Lower leg skin (tissue), 3 donors: ENCODE measurements around the gene TTC1.

Experiments used
- CTCF ChIP-seq, 3 donors: fragments of 450-650 bp; IDR thresholded peaks; one replicate each; pipeline ENCODE4 v1.5.1; 2016; ENCODE audit warnings: antibody characterized with exemption in 3 of 3, mild to moderate bottlenecking in 3 of 3, moderate library complexity in 2 of 3
- POLR2A ChIP-seq, 2 donors: fragments of 450-650 bp; IDR thresholded peaks; one replicate each; pipeline ENCODE4 v1.6.1; 2016 to 2017; ENCODE audit warnings: antibody characterized with exemption in 2 of 2, mild to moderate bottlenecking in 1 of 2, moderate library complexity in 1 of 2

- TF ChIP-seq CTCF (IDR thresholded peaks at IDR 0.05) (no peak), POLR2A (IDR thresholded peaks at IDR 0.05) (no peak)
These were observed 56.2 kb downstream of the TTC1 start for GRCh38 chr5:160064995-160065614.
